ENCODE measurements around the gene ADGRV1. TPM values are rescaled to one million over a fixed set of nuclear protein-coding genes. Genes with fewer than 3 reads are reported as not detected.
A peak's percentile ranks its signal among the peaks of the same experiment; 100 is the strongest.

ADGRV1 gene
- total and polyA plus RNA-seq, 9 of the 15 experiments (the other 6 are each of a cell fraction or from before 2014, with no cell fraction given): 21.7 to 156 (median 58.2) TPM

GRCh38 chr5:90983148-90983547 is 424.6 kb downstream of the ADGRV1 start (continued):
- no peak for TF ChIP-seq SP2 (IDR thresholded peaks at IDR 0.05; ENCODE audit: extremely low read depth, low read depth, low read length, poor library complexity, severe bottlenecking)
- TF ChIP-seq ZNF224 (CRISPR knock-in tag; IDR thresholded peaks at IDR 0.05): no peak
- TF ChIP-seq POLR2B (IDR thresholded peaks at IDR 0.05; ENCODE audit: low read depth, partially characterized antibody): no peak
- TF ChIP-seq ZC3H4 (CRISPR knock-in tag; IDR thresholded peaks at IDR 0.05; ENCODE audit: borderline replicate concordance): no peak
- peak; percentile 87 for TF ChIP-seq OTX1 (CRISPR knock-in tag; IDR thresholded peaks at IDR 0.05)
- no peak for TF ChIP-seq PRMT5 (CRISPR knock-in tag; IDR thresholded peaks at IDR 0.05)
- TF ChIP-seq ZBED1 (IDR thresholded peaks at IDR 0.05): peak; percentile 95
- peak in 1 of 3 experiments; percentile 81 for TF ChIP-seq YY1 (IDR thresholded peaks at IDR 0.05; ENCODE audit: borderline replicate concordance in 1 of 3, control insufficient read depth in 1 of 3, extremely low read depth in 1 of 3, insufficient read depth in 3 of 3, insufficient read length in 1 of 3, insufficient replicate concordance in 2 of 3, low read depth in 1 of 3, low read length in 2 of 3)
- peak; percentile 99 for TF ChIP-seq LEF1 (IDR thresholded peaks at IDR 0.05)
- no peak for TF ChIP-seq SPI1 (IDR thresholded peaks at IDR 0.05; ENCODE audit: borderline replicate concordance, low read depth, low read length)
- TF ChIP-seq EP300 (IDR thresholded peaks at IDR 0.05; ENCODE audit: low read length): peak; percentile 100
- peak; percentile 49 for TF ChIP-seq FOS (IDR thresholded peaks at IDR 0.05; ENCODE audit: extremely low read depth, insufficient read length)
- no peak for TF ChIP-seq SIN3B (IDR thresholded peaks at IDR 0.05; ENCODE audit: low read depth)
- TF ChIP-seq YBX1 (IDR thresholded peaks at IDR 0.05): no peak
- TF ChIP-seq, protein P1, sequence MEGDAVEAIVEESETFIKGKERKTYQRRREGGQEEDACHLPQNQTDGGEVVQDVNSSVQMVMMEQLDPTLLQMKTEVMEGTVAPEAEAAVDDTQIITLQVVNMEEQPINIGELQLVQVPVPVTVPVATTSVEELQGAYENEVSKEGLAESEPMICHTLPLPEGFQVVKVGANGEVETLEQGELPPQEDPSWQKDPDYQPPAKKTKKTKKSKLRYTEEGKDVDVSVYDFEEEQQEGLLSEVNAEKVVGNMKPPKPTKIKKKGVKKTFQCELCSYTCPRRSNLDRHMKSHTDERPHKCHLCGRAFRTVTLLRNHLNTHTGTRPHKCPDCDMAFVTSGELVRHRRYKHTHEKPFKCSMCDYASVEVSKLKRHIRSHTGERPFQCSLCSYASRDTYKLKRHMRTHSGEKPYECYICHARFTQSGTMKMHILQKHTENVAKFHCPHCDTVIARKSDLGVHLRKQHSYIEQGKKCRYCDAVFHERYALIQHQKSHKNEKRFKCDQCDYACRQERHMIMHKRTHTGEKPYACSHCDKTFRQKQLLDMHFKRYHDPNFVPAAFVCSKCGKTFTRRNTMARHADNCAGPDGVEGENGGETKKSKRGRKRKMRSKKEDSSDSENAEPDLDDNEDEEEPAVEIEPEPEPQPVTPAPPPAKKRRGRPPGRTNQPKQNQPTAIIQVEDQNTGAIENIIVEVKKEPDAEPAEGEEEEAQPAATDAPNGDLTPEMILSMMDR (IDR thresholded peaks at IDR 0.05 in 2 of 3, conservative IDR thresholded peaks at IDR 0.05 in 1 of 3; ENCODE audit: insufficient read depth in 2 of 3, low read depth in 1 of 3, low read length in 3 of 3): 0 out of 6 replicates have a peak, but pooled peaks of 1 of the 3 experiments have one; percentile 1
- TF ChIP-seq ZNF740 (CRISPR knock-in tag; IDR thresholded peaks at IDR 0.05): no peak
- no peak for TF ChIP-seq ZNF740 (tag; IDR thresholded peaks at IDR 0.05)
- no peak for TF ChIP-seq ILK (tag; IDR thresholded peaks at IDR 0.05; ENCODE audit: borderline replicate concordance, low read depth)
- TF ChIP-seq POLR3G (IDR thresholded peaks at IDR 0.05; ENCODE audit: extremely low read depth, insufficient read length, insufficient replicate concordance): no peak
- TF ChIP-seq CUX1 (CRISPR knock-in tag; IDR thresholded peaks at IDR 0.05): peak; percentile 92
- no peak for TF ChIP-seq BRF1 (IDR thresholded peaks at IDR 0.05; ENCODE audit: borderline replicate concordance, extremely low read depth, insufficient read length)
- no peak for TF ChIP-seq HDGF (IDR thresholded peaks at IDR 0.05)

Measured in K562 (cell line).